Measurements from ENCODE around the gene OSBPL6. TPM values are rescaled to one million over a fixed set of nuclear protein-coding genes. Genes with fewer than 3 reads are reported as not detected.

The OSBPL6 gene
- total and polyA plus RNA-seq, 9 of the 15 experiments (the other 6 are each of a cell fraction or from before 2014, with no cell fraction given), result 3.4 to 12.7 (median 9.3) TPM

DNA sequence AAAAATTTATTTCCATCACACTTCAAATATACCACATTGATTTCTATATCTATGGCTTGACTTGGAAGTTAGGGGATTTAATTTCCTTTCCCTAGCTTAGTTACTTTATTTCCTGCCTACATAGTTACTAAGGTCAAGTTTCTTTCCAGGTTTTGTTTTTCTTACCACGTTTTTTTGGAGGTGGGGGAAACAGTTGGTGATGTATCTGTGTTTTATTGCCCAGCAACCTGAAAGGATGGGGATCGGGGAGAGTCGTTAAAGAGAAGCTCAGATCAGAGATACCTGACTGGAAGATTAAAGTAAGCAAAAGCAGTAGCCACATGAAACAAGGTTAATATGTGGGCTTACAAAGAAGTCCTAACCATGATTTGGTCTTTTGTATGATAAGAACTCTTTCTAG lies 127.8 kb downstream of the OSBPL6 start (continued):
- TF ChIP-seq, protein P1, sequence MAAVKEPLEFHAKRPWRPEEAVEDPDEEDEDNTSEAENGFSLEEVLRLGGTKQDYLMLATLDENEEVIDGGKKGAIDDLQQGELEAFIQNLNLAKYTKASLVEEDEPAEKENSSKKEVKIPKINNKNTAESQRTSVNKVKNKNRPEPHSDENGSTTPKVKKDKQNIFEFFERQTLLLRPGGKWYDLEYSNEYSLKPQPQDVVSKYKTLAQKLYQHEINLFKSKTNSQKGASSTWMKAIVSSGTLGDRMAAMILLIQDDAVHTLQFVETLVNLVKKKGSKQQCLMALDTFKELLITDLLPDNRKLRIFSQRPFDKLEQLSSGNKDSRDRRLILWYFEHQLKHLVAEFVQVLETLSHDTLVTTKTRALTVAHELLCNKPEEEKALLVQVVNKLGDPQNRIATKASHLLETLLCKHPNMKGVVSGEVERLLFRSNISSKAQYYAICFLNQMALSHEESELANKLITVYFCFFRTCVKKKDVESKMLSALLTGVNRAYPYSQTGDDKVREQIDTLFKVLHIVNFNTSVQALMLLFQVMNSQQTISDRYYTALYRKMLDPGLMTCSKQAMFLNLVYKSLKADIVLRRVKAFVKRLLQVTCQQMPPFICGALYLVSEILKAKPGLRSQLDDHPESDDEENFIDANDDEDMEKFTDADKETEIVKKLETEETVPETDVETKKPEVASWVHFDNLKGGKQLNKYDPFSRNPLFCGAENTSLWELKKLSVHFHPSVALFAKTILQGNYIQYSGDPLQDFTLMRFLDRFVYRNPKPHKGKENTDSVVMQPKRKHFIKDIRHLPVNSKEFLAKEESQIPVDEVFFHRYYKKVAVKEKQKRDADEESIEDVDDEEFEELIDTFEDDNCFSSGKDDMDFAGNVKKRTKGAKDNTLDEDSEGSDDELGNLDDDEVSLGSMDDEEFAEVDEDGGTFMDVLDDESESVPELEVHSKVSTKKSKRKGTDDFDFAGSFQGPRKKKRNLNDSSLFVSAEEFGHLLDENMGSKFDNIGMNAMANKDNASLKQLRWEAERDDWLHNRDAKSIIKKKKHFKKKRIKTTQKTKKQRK (IDR thresholded peaks at IDR 0.05; ENCODE audit: borderline replicate concordance, low read depth, low read length), result no peak
- TF ChIP-seq HDAC1 (IDR thresholded peaks at IDR 0.05) (no peak), TFAM (CRISPR knock-in tag; conservative IDR thresholded peaks at IDR 0.05) (no peak), CBX2 (IDR thresholded peaks at IDR 0.05; ENCODE audit: insufficient read depth, low read length, poor library complexity, severe bottlenecking) (no peak), BRD4 (IDR thresholded peaks at IDR 0.05) (no peak), MYNN (IDR thresholded peaks at IDR 0.05) (no peak), MYNN (CRISPR knock-in tag; IDR thresholded peaks at IDR 0.05) (no peak)
- TF ChIP-seq, protein P2, sequence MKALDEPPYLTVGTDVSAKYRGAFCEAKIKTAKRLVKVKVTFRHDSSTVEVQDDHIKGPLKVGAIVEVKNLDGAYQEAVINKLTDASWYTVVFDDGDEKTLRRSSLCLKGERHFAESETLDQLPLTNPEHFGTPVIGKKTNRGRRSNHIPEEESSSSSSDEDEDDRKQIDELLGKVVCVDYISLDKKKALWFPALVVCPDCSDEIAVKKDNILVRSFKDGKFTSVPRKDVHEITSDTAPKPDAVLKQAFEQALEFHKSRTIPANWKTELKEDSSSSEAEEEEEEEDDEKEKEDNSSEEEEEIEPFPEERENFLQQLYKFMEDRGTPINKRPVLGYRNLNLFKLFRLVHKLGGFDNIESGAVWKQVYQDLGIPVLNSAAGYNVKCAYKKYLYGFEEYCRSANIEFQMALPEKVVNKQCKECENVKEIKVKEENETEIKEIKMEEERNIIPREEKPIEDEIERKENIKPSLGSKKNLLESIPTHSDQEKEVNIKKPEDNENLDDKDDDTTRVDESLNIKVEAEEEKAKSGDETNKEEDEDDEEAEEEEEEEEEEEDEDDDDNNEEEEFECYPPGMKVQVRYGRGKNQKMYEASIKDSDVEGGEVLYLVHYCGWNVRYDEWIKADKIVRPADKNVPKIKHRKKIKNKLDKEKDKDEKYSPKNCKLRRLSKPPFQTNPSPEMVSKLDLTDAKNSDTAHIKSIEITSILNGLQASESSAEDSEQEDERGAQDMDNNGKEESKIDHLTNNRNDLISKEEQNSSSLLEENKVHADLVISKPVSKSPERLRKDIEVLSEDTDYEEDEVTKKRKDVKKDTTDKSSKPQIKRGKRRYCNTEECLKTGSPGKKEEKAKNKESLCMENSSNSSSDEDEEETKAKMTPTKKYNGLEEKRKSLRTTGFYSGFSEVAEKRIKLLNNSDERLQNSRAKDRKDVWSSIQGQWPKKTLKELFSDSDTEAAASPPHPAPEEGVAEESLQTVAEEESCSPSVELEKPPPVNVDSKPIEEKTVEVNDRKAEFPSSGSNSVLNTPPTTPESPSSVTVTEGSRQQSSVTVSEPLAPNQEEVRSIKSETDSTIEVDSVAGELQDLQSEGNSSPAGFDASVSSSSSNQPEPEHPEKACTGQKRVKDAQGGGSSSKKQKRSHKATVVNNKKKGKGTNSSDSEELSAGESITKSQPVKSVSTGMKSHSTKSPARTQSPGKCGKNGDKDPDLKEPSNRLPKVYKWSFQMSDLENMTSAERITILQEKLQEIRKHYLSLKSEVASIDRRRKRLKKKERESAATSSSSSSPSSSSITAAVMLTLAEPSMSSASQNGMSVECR (CRISPR knock-in tag; IDR thresholded peaks at IDR 0.05), result no peak
